Measurements from ENCODE around the gene FOXO6.

DNA sequence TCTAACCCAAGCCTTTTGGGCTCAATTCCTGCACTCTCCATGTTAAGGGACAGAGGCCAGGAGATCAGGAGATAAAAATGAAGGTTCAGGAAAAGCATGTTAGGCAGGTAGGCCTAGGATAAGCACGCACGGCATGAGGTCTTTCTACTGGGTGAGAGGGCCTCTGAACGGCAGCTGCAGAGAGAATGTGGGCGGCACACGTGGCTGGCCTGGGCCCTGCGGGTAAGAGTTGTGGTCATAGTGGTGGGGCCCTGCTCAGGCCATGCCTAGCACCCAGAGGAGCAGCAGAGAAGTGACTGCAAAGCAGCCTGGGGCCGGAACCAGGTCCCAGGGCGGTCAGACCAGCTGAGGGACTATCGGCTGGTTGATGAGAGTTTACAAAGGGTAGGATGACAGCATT lies 7.5 kb upstream of the FOXO6 start:
- TF ChIP-seq EZH2phosphoT487 (IDR thresholded peaks at IDR 0.05; ENCODE audit: insufficient read depth, low read depth) (no peak), EZH2 (IDR thresholded peaks at IDR 0.05; ENCODE audit: insufficient read depth, poor library complexity, severe bottlenecking) (no peak)
